M059J (cell line): Measurements from ENCODE around the gene GALR2. TPM values are rescaled to one million over a fixed set of nuclear protein-coding genes. Genes with fewer than 3 reads are reported as not detected.
A peak's percentile ranks its signal among the peaks of the same experiment; 100 is the strongest.
"Not testable (repeated sequence)": the region's sequence is repeated elsewhere in the genome, so short reads cannot be mapped to it uniquely, and the experiment has no call there.

Source experiments
- DNase-seq: peaks from one replicate; pipeline ENCODE4 v3.0.0-alpha.2; 2012; ENCODE audit warnings: low read depth
- total RNA-seq: library from RNA; depleted of rRNA; stranded (reverse); fragments of >200 nt; shearing (Covaris generic); gene quantifications from 2 replicates; pipeline ENCODE4 v1.2.3, GENCODE V29; 2014

The GALR2 gene
- total RNA-seq, 1 experiment from 2014 or later: 0.30 TPM

GRCh38 chr17:76050538-76051467 lies 23.8 kb upstream of the GALR2 start:
- DNase-seq: no peak

- DNase-seq: no peak
Measured at GRCh38 chr17:76051561-76051960, 23.0 kb upstream of the GALR2 start.

GRCh38 chr17:76053246-76054111 lies 21.1 kb upstream of the GALR2 start:
- peak; percentile 42 for DNase-seq

- peak; percentile 55 for DNase-seq
Measured at GRCh38 chr17:76054112-76054476, 20.5 kb upstream of the GALR2 start.

- no peak for DNase-seq
Measured at GRCh38 chr17:76056882-76057281, 17.7 kb upstream of the GALR2 start.

GRCh38 chr17:76058264-76058663 lies 16.3 kb upstream of the GALR2 start:
- not testable (repeated sequence) for DNase-seq

- no peak for DNase-seq
Measured at GRCh38 chr17:76063875-76064546, 10.6 kb upstream of the GALR2 start.

- DNase-seq: no peak
Measured at GRCh38 chr17:76065775-76066174, 8.8 kb upstream of the GALR2 start.

GRCh38 chr17:76071531-76072147 lies 2.9 kb upstream of the GALR2 start:
- no peak for DNase-seq

GRCh38 chr17:76072148-76072858 lies 2.3 kb upstream of the GALR2 start, which contains the start of gene SRP68:
Gene SRP68 (minus strand): TSS chr17:76072517. CDS start chr17:76072491, 26 bp downstream.
- DNase-seq: peak; percentile 89

GRCh38 chr17:76075364-76076145 lies 974 bp downstream of the GALR2 start:
- no peak for DNase-seq

- no peak for DNase-seq
Measured at GRCh38 chr17:76076146-76076764, 1.7 kb downstream of the GALR2 start.

- DNase-seq: no peak
Measured at GRCh38 chr17:76076765-76077583, 2.4 kb downstream of the GALR2 start.

GRCh38 chr17:76077584-76078110 lies 3.1 kb downstream of the GALR2 start:
- no peak for DNase-seq

- not testable (repeated sequence) for DNase-seq
Measured at GRCh38 chr17:76078370-76078769, 3.8 kb downstream of the GALR2 start.

- no peak for DNase-seq
Measured at GRCh38 chr17:76078860-76079534, 4.4 kb downstream of the GALR2 start, which contains the start of gene ZACN. Gene ZACN (plus strand): TSS chr17:76079182. CDS start chr17:76079265, 83 bp downstream.

- DNase-seq: no peak
Measured at GRCh38 chr17:76079535-76079955, 5.0 kb downstream of the GALR2 start.
